ENCODE data around the gene TMEM191B. TPM values are rescaled to one million over a fixed set of nuclear protein-coding genes. Genes with fewer than 3 reads are reported as not detected.
"Not testable (repeated sequence)": the region's sequence is repeated elsewhere in the genome, so short reads cannot be mapped to it uniquely, and the experiment has no call there.

The TMEM191B gene
- polyA plus RNA-seq, 4 donors = 0.34 to 4.8 (median 0.47) TPM; not detected in 1

DNA sequence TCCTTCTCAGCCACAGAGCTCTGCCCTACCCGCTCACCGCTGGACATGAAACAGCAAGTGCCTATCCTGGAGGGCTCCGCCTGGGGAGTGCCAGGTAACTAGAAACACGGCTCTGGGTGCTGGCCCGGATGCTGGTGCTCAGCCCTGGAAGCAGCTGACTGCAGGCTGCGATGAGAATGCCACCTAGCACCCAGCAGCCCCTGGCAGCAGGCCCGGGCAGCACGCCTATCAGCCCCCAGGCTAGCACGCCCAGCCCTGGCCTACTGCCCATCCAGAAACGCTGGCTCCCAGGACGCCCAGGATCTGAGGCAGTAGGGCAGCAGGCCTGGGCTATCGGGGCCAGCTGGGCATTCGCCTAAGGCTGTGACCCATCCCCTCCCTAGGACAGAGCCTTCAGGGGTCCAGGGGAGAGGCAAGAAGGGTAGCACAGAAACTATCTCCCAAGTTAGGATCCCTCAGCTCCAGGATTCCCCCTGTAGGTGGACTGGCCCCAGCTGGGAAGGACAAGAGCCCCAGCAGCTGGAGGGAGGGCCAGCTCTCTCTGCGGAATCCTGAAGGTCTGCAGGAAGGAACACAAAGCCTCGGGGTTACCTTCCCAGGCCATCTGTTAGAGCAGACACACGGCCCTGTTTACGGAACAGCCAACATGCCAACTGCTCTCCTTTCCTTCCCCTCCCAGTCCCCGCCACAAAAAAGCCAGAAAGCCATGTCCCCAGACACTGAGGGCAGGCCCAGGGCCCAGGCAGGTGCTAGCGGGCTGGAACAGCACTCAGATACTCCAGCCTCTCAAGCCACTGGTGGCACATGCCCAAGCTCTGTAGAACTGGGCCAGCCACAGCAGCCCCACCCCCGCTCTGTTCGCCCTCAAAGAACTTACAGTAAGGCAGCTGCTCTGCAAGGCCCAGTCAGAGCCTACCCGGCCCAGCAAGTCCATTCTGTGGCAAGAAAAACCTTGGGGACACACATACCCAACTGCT, 27.0 kb downstream of the TMEM191B start:
- not testable (repeated sequence) for DNase-seq (ENCODE audit: low read depth in 4 of 4, low spot score in 3 of 4)

GRCh38 chr22:18558516-18558915, 30.9 kb downstream of the TMEM191B start:
- DNase-seq (ENCODE audit: low read depth in 4 of 4, low spot score in 3 of 4) = not testable (repeated sequence)

DNA sequence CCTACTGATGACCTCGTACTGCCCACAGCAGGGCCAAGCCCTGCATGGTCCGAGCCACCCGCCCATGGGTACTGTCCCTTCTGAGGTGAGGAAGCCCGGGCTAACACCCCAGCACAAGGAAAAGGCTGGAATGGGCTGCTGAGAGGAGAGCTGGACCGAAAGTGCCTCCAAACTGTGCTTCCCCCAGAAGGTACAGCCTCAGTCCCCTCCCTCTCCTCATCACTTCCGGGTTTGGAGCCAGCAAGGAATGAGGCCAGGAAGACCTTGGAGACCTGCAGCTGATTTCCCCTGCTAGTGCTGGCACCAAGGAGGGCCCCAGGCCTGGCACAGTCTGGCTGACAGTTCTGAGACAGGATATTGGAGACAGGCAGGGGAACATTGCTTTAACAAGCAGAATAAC, 31.3 kb downstream of the TMEM191B start:
- not testable (repeated sequence) for DNase-seq (ENCODE audit: low read depth in 4 of 4, low spot score in 3 of 4)

DNA sequence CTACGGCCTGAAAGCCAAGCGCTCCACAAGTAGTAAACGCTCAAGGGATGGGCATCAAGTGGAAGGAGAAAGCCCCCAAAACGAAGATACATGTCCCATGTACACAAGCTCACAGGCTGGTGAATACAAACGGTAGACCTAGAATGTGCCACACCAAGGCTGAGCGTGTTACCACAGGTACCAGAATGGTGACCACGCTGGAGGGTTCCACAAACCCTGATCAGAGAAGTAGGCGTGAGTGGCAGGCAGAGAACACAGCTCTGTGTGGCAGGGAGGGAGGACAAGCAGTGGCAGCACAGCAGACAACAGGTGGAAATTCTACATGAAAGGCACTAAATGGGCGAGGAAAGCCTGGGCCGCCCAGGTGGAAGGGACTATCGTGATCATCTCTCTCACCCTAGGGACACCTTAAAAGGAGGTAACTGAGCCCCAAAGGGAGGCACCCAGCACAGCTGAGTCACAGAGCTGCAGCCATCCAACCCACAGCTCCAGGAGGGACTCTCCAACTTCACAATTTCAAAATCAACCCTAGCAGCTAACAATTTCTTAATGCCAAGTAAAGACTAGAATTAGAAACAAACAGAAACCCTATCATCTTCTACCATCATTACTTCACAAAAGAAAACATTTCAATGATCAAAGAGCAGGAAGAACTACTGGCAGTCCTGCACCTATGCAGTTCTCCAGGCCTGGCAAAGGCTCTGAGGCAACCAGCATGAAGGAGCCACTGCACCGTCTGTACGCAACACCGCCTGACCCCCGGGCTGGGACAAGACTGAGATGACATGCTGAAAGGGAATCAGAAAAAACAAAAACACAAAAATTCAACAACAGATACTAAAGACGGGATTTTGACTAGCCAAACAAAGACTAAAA, 32.7 kb downstream of the TMEM191B start:
- DNase-seq (ENCODE audit: low read depth in 4 of 4, low spot score in 3 of 4) = not testable (repeated sequence)

- not testable (repeated sequence) for DNase-seq (ENCODE audit: low read depth in 4 of 4, low spot score in 3 of 4)
These were observed 43.1 kb downstream of the TMEM191B start for GRCh38 chr22:18570509-18571246.

- DNase-seq (ENCODE audit: low read depth in 4 of 4, low spot score in 3 of 4) = not testable (repeated sequence)
These were observed 46.0 kb downstream of the TMEM191B start for GRCh38 chr22:18573483-18574164.

GRCh38 chr22:18574555-18574954, 47.0 kb downstream of the TMEM191B start:
- not testable (repeated sequence) for DNase-seq (ENCODE audit: low read depth in 4 of 4, low spot score in 3 of 4)

DNA sequence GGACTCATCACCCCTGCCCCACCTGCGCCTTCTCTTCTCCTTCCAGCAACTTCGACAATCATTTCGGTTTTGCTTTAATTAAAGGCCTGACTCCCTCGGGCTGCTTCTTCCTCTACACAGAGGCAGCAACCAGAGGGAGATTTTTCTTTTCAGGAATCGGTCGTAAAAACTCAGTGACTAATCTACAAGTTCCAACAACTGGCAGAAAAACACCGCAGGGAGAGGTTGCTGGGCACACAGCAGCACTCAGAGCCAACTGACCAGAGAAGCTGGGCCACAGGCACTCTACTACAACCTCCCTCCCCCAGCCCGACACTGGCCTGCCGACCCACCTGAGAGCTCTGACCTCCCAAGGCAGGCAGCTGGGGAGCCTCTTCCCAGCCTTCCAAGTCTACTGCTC, 48.1 kb downstream of the TMEM191B start:
- DNase-seq (ENCODE audit: low read depth in 4 of 4, low spot score in 3 of 4) = not testable (repeated sequence)

DNA sequence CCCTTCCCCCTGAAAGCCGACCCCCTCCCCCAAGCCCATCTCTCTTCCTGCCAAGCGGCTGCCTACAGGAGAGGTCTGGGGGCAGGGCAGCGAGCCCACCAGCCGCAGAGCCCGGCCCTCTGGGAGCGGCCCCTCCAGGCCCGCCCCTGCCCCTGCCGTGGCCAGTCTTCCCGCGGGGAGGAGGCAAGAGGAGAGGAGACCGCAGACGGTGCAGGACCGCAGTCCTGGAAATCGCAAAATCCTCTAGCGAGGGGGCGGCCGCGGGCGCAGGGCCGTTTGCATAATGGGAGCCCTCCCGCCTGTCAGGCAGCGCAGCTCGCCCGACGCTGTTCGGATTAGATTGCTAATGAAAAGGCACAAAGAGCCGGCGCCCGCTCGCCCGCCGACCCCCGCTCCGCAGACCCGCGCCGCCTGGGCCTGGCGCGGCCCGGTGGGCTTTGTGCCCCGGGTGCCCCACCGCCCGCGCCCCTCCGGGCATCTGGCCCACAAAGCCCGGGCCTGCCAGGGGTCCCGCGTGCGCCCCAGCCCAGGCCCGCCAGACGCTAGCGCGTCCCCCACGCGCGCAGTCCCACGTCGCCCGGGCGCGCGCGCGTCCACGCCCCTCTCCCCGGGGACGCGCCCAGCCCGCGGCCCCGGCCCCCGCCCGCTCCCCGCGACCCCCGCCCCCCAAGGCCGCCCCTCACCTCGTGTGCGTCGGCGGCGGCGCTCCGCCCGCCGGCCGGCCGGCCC, 49.7 kb downstream of the TMEM191B start:
- not testable (repeated sequence) for DNase-seq (ENCODE audit: low read depth in 4 of 4, low spot score in 3 of 4)

DNA sequence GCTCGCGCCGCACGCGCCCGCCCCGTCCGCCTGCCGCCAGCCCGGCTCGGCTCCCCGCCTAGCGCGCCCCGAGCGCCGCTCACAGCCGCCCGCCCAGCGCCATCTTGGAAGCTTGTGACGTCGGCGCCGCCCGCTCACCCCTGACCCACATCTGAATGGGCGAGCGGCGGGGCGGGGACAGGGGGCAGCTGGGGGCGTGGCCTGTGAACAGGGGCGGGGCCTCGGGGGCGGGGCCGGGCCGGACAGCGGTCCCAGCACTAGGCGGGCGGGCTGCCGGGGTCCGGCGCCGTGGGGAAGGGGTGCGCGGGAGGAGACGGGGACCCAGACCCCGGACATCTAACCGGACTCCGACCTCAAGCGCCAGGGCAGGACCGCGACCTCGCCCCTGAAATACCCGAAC, 50.2 kb downstream of the TMEM191B start:
- DNase-seq (ENCODE audit: low read depth in 4 of 4, low spot score in 3 of 4) = peak in 1 of 4 donors; percentile 2

Other genes with a start within 250 kb of the TMEM191B start
- under 1 TPM in 2 of 4 donors, not detected in 2; 0.20 to 0.29 TPM for gene GGTLC3, start 9.6 kb upstream of the TMEM191B start, polyA plus RNA-seq (ENCODE audit: insufficient read length in 4 of 4)
- gene RIMBP3, start 84.1 kb downstream of the TMEM191B start, polyA plus RNA-seq (ENCODE audit: insufficient read length in 4 of 4) = under 1 TPM; 0.19 to 0.57 (median 0.37) TPM